Left forelimb (tissue), 1 donor: ENCODE measurements around the gene CCDC107.

ENCODE experiments used
- DNase-seq: peaks from one replicate; pipeline ENCODE4 v3.0.0-alpha.2; 2018; ENCODE audit warnings: low spot score

The CCDC107 gene

DNA sequence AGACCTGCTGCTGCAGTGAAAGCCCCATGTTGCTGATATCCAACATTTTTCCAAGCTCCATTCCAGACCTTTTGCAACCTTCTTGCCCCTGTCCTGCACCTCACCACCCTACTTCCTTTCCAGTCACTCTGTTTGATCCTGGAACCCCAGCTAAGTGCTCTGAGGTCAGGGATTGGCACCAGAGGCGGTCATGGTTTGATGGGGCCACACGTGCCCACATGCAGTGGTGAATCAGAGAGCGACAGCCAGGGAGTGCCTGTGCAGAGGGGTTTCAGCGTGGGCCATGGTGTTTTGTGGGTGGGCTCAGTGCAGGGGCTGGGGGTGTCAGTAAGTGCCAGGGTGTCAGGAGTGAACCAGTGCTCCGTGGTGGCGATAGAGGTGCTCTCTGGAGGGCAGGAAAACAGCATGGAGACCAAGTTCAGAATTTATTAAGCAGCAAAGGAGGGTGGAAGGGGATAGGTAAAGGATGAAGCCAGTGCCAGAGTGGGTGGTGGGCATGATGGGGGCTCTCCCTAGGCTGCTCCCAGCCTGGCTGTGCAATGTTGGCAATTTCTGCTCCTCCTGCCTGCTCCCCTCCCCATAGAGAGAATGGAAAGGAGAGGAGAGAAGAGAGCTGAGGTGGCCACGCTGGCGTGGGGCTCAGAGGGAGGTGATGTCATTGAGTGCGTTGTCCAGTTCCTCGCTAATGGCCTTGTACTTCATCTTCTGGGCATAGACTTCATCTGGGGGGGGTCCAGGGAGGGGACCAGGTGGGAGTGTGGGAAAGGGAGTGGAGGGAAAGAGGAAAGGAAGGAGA, 24.6 kb downstream of the CCDC107 start:
- no peak for DNase-seq

DNA sequence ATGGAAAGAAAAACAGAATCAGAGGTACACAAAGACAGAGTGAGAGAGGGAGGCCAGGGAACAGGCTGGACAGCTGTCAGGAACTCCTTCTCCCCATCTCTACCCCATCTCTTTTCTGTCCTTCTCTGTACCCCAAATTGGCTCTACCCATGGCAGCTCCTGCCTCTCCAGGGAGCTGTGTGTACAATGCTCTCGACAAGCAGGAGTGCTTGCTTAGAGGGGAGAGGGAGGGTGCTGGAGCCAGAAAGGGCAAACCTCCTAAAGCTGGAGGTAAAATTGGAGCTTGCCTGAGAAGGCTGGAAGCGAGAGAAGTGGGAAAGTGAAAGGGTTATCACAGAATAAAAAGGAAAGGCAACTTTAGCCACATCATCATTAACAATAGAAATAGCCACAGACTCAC, 25.2 kb downstream of the CCDC107 start:
- DNase-seq, result no peak

DNA sequence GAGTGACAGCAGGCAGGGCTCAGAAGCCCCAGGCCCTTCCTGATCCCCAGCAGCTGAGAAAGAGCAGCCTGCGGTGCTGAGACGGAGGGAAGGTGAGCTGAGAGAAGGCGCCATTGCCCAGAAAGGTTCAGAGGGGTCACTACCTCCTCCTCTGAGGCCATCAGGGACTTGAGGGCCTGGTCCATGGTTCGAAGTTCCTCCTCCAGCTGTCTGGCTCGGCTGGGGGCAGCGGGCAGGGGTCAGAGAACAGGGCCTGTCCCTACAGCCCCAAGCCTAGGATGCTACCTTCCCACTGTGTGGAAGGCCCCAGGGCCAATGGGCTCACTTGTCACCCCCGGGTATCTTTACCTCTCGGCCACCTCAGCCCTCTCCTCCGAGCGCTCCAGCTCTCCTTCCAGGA, 26.8 kb downstream of the CCDC107 start:
- no peak for DNase-seq

DNA sequence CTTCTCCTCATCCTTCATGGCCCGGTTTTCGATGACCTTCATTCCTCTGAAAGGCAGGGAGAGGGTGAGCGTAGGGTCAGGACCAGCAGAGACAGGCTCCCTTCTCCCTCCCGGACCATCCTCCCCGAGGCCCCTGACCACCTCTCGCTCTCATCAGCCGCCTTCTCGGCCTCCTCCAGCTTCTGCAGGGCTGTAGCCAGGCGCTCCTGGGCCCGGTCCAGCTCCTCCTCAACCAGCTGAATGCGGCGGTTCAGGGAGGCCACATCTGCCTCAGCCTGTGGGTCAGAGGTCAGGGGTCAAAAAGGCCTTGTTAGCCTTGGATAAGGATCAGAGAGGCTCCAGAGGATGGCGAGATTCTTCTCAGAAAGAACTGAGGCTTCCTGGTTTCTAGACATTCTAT, 27.4 kb downstream of the CCDC107 start:
- no peak for DNase-seq

DNA sequence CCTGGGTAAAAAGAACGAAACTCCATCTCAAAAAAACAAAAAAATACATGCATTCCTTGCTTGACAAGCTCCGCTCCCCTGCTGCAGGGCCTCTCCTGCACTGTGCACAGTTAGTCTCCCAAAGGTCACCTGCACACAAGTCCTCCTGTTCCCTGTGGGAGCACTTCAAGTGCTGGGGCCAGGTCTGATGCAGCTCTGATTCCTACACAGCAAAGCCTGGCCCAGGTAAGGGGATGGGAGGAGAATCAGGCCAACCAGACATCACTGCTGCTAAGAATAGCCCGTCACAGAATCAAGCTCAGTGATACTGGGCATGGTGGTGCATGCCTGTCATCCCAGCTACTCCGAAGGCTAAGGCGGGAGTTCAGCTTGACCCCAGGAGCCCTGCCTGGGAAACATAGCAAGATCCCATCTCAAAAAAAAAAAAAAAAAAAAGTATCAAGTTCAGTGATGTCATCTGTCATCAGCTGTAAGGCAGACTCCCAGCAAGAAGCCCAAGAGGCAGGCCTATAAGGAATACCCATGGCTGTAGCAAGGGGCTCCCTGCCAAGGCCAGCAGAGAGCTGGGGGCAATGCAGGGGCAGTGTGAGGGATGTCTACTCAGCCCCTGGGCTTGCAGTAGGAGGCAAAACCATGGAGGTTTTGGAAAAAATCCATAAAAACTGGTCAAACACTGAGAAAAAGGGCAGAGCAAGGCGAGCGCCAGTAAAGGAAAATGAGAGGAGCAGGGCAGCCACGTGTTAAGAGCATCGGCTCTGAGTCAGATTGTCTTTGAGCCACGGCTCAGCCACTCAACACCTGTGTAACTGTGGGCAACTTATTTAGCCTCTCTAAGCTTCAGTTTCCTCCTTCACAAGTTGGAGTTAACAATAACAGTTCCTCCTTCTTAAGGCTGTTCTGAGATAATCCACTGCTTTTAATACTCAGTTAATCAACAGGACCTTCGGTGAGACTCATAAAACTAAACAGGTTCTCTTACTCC, 28.4 kb downstream of the CCDC107 start:
- no peak for DNase-seq

DNA sequence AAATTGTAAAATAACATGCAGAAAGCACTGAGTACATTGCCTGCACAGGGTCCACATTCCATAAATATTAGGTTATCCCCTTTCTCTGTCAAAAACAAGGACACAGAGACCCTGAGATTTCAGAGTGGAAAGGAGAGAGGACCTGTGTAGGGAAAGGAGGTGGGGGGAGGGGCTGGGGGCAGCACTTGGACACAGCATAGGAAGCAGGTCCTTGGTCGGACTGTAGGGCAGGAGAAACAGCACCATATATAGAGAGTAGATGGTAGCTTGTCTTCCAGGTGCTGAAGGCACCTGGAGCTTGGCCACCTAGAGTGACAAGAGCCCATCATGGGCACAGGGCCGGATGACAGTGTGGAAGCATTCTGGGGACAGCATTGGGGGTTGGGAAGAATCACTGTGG, 29.2 kb downstream of the CCDC107 start:
- no peak for DNase-seq

DNA sequence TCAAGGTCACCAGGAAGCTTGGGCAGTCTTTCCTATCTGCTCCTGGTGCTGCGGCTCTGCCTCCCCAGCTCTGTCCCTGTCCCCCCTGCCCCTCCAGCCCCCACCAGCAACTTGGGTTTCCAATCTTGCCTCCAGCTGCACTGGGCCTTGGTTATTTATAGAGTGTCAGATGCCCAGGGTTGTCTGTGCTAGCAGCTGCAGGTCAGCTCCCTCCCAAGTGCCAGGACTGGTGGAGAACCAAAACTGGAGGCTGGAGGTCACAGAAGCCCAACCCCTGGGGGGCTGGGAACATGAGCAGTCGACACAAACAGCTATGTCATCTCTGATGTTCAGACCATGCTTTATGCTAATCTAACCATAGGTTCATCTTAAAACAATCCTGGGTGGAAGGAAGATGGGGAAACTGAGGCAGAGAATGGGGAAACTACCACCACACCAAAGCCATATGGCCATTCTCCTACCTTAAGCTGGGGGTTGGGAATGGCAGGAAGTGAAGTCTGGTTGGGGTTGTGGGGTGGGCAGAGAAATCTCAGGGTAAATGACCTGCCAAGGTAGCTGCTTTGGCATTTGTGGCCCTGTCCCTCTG, 30.0 kb downstream of the CCDC107 start:
- no peak for DNase-seq

DNA sequence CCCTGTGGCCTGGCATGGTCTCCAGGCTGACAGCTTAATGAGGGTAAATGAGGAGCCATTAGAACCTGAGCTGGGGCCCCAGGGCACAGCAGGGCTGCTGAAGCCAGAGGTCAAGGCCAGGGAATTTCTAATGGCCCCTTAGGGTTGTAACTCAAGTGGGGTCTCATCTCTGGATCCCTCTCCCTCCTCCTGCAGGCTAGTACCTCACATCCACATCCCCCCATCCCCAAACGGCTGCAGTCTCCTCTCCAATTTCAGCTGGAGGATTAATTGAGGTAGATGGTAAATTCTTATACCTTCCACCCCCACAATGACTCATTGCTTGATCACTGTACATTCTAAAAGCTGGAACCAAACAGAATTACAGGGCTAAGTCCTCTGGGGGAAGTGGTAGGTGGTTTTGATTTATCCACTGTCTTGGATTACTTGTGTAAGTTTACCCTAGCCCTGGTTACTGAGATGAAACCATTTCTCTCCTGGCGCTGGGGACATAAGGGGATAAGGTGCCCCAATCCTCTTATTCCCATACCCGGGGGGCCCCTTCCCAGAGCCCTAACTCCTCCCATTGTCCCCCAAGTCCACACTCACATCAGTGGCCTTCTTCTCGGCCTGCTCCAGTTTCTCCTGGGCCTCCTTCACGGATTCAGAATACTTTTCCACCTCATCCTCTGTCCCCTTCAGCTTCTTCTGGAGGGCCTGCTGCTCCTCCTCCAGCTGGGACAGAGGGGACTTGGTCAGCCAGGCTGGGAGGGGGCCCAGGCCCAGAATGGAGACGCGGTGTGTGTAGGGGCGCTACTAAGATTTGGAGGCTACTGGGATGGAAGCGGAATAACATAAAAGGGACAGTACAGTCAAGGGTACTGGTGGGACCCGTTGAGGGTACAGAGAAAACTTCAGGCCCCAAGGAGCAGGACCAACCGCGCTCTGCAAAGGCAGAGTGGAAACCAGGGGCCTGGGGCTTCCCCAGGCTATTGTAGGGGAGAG, 30.8 kb downstream of the CCDC107 start:
- no peak for DNase-seq

DNA sequence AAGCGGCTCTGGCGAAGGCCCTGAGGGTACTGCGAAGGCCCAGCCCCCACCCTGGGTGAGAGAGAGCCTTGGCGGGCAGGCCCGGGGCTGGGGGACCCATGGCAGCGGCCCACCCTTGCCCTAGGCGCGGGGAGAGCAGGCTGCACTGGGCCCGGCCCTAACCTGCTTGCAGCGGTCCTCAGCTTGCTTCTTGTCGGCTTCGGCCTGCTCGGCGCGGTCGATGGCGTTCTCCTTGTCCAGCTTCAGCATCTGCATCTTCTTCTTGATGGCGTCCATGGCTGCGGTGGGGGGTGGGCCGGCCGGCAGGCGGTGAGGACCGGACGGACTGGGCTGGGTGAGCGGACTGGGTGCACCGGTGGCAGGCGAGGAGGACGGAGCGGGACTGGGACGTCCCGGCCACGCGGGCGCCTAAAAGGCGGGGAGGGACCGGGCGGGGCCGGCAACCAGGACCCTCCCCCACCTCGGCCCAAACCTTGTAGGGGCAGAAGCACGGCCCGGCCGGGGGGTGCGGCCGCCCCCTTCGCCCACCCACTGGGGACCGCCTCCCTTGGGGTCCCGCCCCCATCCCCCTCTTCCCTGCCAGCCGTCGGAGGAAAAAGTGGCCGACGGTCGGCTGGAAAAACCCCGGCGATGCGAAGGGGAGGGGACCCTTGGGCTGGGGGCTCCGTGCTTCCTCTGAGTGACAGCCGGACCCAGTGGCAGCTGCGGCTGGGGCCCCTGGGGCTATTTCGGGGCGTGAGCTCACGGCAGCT, 31.6 kb downstream of the CCDC107 start, which contains the start of gene TPM2:
TSS of gene TPM2 (minus strand) at position 384 of the 752 bp plus-strand sequence. CDS start at position 276, 108 bp downstream.
- peak; percentile 87 for DNase-seq

DNA sequence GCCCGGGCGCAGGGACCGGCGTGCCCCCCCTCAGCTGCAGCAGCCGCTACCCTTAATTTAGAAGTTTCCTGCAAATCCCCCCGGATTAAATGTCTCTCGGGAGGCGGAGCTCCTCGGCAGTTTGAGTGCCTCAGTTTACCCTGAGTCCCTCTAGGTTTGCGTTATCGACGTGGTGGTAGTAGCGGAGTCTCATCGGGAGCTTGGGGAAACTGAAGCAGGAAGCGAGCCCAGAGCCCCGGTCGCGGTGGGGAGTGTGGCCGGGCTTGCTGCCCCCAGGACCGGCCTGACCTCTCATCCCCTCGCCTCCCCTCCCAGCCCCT, 32.2 kb downstream of the CCDC107 start:
- DNase-seq, result no peak

DNA sequence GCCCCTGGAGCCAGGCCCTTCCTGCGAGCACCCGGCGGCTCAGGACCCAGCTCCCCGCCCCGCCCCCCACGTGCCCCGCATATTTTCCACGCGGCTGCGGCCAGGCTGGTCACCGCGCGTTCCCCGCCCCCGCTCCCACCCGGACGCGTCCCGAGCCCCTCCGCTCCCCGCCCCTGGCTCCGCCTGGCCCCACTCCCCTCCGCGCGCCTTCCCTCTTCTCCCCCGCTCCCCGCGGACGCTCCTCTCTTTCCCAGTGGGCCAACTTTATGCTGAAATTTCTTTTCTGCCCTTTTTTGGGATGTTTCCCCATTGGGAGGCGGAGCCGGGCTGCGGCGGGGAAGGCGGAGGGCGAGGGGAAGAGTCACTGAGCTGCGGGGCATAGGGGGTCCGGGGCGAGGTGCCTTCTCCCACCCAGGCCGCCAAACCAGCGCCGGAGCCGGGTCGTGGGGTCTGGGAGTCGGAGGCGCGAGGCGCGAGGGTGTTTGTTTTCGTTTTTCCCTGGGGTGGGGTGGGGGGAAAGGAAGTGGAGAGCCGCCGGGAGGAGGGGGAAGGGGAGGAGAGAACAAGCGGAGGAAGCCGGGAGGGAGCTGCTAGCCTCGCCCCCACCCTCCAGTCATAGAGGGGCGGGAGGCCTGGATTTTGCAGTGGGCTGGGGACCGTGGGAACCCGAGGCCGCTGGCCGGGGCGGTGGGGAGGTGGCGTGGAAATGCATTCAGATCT, 32.7 kb downstream of the CCDC107 start:
- DNase-seq, result peak; percentile 87

DNA sequence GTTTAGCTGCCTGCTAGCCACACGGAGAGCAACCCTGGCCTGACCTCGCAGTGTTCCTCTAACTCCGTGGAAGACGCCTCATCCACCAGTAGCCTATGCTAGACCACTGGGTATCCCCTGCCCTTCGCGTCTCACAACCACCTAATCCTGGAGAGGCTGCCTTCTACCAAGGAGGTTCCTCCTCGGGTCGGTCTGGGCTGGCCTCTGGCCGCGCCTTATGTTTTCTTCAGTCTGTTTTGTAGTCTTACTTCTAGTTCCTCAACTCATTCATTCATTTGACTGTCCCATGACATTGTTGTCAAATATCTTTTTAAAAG, 33.2 kb downstream of the CCDC107 start:
- no peak for DNase-seq

DNA sequence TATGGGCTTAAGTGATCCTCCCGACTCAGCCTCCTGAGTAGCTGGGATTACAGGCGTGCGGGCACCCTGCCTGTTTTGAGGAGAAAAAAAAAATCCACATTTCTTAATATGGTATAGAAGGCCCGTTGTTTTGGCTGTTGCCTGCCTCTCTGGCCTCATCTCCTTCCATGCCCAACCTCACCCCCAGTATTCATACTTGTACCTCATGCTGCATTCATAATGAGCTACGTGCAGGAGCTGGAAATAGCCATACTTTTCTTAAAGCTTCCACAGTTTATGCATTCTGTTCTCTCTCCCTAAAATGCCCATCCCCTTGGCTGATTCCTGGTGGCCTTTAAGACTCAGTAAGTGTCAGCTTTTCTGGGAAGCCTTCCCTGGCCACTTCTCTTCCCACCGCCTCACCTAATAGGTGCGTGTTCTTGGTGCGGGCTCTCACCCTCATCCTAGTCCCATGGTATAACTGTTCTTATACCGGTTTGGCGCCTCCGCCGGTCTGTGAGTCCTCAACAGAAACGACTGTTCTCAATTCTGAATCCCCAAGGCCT, 33.7 kb downstream of the CCDC107 start:
- no peak for DNase-seq

DNA sequence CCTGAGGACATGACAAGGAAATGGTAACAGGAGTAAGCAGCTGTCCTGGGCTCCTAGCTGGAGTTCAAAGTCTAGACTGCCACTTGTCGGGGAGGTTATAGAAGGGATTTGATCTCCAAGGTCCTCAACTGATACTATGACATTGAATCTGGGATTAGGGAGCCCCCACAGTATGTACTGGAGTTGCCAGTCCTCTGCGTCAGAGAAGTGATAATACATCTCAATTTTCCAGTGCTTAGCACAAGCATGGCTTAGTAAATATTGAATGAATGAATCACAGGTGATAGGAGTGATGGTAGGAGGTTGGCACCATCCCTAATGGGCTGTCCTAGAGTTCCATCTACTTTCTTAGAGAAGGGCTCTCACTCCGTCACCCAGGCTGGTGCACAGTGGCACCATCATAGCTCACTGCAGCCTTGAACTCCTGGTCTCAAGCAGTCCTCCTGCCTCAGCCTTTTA, 37.9 kb downstream of the CCDC107 start:
- DNase-seq, result no peak

DNA sequence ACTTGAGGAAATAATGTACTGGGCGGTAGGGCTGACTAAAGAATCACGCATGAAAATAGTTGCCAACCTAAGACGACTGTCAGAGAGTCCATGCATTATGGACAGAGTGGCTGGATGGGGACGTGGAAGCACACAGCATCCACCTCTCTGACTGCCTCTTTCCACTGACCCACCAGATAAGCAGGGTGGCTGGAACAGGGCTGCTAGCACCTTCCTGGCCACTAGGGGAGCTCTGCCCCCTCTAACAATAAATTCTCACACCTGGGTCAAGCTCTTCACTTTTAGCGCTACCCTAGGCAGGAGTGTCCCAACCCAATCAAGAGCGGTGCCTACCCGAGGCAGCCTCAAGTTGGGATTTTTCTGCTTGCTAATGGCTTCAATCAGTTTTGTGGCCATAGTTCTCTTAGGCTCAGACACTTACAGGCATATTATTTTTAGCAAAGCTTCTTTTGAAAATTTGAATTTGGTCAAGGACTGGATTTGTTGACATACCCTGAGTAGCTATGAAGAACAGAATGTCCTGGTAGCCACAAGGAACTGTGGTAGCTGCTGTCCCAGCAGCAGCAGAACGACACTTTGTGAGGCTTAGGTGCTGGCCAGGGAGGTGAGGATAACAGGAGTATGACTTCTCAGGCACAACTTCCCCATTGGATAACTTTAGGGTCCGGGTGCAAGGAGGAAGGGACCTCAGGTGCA, 38.6 kb downstream of the CCDC107 start:
- DNase-seq, result no peak

DNA sequence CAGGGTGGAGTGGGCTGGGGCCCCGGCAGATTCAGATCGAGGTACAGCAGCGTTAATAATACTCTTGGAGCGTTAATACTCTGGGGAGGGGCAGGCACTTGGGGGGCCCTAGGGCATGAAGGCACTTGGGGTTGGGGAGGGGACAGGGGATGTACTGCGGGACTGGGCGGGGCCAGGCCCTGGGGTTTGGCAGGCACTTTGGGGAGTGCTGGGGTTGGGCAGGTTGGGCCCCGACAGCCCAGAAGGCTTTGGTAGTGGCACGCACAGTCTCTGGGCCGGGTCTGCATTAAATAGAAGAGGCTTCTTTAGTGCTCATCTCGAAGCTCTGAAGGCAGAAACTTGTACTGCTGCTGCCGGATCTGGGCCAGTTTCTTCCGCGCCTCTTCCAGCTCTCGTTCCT, 39.4 kb downstream of the CCDC107 start:
- DNase-seq, result no peak

DNA sequence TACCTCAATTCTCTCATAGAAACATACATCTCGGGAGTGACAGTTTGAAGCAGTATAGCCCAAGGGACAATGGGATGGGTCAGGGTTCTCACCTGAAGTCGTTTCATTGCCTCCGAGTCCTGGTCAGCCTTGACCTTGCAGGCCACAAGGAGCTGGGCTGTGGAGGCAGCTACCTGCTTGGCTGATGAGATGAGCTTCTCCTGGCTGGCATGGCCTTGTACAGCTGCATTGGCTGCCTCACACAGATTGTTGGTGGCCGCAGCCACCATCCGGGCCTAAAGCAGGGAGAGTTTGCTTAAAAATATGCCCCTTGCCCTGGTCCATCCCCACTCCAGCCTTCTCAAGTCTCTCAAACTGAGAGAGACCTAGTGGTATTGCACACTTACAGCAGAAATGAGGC, 40.1 kb downstream of the CCDC107 start:
- no peak for DNase-seq

DNA sequence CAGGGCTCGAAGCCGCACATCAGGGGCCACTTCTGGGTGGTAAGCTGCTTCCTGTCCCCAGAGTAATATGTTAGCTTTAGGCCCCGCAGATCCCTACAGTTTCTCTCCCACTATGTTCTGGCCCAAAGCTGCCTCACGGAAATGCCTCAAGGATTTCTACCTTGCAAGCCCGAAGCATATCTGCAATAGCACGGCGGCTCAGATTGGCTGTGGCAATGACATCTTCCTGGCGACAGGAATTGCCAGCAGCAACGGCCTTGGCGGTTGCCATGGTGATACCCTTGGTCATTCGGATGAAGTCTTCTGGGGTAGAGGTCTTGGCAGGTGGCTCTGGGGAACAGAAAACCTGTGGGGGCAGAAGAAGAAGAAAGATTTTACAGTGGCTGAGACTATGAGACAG, 41.9 kb downstream of the CCDC107 start:
- DNase-seq, result no peak

DNA sequence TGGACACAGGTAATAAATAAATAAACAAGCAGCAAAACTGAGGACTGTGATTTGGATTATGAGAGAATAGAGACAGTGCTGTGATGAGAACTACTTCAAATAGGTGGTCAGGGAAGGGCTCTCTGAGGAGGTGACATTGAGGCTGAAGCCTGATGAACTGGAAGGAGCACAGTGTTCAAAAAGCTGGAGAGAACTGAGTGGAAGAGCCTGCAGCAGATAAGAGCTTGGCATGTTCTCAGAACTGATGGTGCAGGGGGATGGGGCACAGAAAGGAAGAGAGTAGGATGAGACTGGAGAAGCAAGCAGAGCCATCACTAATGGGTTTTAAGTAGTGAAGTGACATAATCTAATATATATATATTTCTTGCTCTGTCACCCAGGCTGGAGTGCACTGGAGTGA, 42.9 kb downstream of the CCDC107 start:
- DNase-seq, result no peak
